Measurements from ENCODE around the gene TMEM61.
A peak's percentile ranks its signal among the peaks of the same experiment; 100 is the strongest.
"Not testable (repeated sequence)": the region's sequence is repeated elsewhere in the genome, so short reads cannot be mapped to it uniquely, and the experiment has no call there.

Gene TMEM61

DNA sequence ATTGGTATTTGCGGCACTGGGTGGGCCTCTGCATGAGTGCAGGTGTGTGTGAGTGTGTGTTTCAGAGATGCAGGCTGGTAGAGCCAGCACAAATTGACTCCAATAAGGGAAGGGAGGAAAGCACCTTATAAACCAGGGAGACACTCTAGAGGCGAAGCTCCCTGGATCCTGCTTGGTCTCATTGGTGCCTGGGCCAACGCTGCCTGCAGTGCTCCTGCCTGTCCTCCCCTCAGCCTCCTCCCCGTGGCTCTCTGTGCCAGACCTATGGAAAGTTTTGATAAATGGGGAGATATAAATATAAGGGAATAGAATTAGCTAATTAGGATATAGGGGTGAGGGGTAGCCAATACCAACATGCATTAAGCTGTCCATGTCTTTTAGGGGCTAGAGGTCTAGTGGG is 20.9 kb downstream of the TMEM61 start:
- DNase-seq (ENCODE audit: low spot score) = no peak

DNA sequence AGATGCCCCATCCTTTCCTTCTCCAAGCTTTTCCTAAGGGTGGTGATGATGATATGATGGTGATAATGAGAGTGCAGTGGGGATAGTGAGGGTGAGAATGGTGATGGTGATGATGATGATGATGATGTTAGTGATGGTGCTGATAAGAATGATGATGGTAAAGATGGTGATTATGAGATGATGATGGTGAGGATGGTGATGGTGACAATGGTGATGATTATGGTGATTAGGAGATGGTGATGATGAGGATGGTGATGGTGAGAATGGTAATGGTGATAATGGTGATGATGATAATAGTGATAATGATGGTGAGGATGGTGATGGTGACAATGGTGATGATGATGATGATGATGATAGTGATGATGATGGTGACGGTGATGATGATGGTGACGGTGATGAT is 22.3 kb downstream of the TMEM61 start:
- no peak for DNase-seq (ENCODE audit: low spot score)

DNA sequence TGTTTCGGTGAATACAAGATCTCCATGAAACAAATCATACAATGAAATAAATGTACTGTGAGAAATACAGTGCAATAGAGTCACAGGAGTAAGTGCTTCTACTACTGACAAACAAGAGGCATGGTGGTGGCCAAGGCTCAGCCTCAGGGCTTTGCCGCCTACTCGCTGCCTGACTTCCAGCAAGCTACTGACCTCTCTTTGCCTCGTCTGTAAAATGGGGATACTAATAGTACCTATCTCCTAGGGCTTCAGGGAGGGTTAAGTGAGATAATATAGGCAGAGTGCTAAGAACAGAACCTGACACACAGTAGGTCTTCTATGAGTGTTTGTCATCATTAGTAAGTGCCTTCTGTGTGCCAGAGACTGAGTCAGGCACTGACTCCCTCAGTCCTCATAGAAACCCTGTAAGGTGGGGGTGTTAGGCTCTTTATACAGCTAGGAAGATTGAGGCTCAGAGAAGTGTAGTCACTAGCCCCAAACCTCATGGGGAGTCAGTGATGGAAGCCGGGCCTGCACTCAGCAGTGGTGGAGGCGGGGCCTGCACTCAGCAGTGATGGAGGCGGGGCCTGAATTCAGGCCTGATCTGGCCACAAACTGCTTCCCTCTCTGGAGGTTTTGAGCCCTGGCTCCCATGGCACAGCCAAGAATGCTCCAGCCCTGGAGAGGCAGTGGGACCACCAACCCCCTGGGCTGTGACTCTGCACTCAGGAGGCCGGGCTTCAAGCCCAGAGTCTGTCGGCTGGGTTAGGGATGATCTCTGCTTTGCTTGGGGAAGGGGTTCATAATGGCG is 25.1 kb downstream of the TMEM61 start:
- no peak for DNase-seq (ENCODE audit: low spot score)

DNA sequence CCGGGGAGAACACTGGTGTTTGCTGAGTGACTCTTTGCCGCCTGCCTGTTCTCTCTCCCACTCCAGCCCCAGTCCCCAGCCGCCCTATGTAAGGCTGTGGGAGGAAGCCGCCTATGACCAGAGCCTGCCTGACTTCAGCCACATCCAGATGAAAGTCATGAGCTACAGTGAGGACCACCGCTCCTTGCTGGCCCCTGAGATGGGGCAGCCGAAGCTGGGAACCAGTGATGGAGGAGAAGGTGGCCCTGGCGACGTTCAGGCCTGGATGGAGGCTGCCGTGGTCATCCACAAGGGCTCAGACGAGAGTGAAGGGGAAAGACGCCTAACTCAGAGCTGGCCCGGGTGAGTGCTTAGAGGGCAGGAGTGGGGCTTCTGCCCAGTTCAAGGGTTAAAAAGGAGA is 26.5 kb downstream of the TMEM61 start:
- no peak for DNase-seq (ENCODE audit: low spot score)

DNA sequence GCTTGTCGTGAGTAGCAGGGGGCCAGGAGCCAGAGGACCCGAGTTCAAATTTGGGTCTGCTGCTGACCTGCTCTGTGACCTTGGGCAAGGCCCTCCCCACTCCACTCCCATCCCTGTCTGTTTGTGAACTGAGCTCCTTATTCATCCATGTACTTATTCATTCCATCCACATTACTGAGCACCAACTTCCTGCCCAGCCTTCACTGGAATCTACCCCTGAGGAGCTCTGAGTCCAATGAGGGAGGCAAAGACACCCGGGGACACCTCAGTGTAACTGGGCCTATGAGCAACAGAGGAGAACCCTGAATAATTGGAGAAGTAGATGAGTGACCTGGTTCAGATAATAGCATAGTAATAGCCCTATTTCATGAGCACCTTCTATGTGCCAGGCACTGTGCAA is 27.2 kb downstream of the TMEM61 start:
- no peak for DNase-seq (ENCODE audit: low spot score)

DNA sequence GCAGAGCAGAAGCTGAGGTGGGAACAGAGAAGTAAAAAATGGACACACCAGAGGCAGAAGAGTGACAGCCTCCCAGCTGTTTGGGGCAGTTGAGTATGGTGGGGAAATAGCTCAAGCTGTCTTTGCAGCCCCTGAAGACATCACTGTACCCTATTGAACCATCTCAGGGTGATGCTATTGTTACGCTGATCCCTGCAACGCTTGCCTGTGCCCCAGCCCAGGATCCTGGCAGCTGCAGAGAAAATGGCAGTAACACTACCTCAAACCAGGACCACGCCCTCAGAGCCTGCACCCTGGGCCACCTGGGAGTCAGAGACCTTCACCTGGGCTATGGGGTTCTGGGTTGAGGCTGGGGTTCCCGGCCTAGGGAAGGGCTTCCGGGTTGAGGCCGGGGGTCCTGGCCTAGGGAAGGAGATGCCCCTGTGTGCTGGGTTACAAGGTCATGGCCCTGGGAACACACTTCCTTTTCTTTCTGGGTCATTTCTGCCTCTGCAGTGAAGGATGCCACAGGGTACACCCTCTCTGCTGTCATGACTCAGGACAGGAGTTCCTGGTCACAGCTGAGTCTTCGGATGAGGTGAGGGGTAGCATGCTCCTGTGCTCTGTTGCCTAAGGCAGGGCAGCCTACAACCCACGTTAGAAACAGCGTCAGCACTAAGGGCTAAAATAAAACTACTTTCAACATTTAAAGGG is 29.9 kb downstream of the TMEM61 start:
- no peak for DNase-seq (ENCODE audit: low spot score)

DNA sequence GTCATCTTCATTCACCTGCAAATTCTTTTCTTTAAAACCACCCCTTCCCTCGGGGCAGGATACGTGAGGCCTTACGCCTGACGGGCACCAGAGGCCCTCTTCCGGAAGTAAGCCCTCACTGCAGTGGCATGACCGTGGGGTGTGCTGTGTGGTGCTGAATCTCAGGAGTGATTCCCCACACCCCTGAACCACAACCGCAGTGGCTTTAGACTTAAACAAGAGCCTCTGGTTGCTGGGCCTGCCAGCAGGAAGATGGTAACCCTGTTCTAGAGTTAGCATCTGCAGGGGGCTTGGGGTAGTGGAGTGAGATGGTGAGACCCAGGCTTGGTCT is 30.4 kb downstream of the TMEM61 start:
- DNase-seq (ENCODE audit: low spot score) = no peak

DNA sequence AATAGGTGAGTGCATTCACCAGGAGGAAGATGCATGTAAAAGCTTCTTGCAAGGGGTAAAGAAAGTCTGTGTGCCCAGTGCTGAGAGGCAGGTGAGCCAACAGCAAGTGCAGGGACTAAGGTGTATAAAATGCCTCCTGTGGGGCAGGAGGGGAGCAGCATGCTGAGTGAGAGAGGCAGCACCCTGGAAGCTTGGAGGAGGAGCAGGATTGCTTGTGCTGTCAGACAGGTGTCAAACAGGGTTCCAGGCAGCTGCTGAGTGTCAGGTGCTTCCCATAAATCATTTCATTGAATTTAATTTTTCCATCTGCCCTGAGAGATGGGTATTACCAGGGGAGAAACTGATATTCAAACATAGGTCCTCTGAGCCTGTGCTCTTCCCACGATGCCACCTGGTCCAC is 32.2 kb downstream of the TMEM61 start:
- no peak for DNase-seq (ENCODE audit: low spot score)

DNA sequence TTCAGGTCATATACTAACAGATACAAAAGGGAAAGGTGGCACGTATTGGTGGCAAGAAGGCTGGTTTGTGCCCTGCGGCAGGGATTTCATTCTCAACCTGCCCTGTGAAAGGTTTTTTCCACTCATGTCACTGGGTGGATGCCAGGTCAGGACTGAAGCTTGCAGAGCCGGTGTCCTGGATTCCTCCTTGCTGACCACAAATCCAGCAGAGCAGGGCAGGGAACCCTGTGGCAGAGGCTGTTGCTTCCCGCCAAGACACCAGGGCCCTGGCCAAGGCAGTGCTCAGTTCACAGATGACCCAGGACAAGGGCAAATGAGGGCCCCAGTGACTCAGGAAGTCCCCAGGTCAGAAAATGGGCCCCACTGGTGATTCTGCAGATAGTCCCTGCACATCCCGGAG is 34.7 kb downstream of the TMEM61 start:
- DNase-seq (ENCODE audit: low spot score) = no peak

DNA sequence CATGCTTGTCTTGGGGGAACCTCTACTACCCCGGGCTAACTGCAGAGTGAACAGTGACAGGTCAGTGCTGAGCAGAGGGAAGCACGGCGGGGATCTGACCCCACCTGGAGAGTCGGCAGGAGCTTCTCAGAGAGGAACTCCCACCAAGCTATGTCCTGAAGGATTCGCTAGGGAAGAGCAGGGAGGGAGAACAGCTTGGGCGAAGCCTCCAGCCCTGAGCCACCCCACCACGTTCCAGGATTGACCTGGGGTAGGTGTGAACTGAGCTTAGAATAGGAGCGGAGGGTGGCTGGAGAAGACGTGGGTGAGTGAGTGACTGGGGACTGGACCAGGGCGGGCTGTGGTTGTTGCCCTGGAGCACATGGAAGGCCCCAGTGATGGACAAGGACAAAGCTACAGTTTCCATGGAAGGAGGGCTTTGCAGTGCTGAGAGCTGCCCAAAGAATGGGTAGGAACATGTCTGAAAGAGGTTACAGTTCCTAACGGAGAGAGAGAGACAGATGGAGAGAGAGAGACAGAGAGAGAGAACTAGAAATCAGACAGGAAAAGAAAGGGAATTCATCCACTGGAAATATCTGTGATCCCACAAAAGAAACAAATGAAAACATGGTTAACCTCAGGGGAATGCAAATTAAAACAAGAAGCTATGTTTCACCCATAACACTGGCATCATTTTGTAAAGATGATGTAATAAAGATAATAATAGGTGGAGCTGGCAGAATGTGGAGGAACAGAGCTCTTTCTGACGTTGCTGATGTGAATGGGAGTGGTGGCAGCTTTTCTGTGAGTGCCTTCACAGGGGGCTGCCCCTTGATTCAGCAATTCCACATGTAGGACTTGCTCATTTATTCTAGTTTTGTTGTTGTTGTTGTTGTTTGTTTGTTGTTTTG is 35.5 kb downstream of the TMEM61 start:
- DNase-seq (ENCODE audit: low spot score) = no peak

DNA sequence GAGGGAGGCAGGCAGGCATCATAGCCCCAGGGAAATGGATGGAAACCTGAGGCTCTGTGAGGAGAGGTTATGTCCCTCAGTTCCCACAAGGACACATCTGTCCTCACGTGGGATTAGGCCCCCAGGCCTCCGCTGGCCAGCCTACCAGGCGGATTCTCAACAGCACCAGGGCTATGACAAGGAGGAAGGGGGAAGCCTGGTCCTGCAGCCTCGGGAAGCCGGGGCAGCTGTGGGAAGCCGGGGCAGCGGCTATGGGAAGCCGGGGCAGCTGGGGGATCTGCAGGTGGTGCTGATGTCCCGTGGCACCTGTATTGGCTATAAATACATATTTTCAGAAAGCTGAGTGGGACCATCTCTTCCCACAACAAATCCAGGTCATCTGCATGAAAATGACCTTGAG is 38.0 kb downstream of the TMEM61 start:
- DNase-seq (ENCODE audit: low spot score) = no peak

DNA sequence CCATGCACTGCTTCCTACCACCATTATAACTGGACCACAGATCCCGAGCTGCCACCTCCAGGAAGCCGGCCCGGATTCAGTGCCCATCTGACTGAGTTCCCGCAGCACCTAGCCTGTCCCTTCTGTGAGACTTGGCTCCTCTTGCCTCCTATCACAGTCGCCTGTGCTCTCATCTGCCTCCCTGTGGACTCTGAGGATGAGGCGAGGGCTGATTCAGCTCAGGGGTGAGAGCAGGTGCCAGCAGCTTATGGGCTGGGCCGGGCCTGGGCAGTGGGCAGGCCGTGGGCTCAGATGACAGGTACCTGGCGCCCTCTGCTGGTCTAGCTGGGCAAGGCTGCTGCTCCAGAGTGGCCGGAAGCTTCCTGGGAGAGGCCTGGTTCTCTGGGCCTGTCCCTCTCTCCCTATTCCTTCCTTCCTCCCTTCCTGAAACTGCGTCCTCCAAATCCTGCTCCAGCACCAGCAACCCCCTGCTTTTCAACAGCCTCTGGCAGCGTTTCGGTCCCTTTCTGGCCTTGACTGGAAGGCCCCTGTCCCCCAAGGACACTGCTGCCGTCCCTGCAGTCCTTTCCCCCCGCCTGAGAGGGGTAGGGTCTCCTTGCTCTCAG is 41.6 kb downstream of the TMEM61 start:
- peak; percentile 83 for DNase-seq (ENCODE audit: low spot score)

DNA sequence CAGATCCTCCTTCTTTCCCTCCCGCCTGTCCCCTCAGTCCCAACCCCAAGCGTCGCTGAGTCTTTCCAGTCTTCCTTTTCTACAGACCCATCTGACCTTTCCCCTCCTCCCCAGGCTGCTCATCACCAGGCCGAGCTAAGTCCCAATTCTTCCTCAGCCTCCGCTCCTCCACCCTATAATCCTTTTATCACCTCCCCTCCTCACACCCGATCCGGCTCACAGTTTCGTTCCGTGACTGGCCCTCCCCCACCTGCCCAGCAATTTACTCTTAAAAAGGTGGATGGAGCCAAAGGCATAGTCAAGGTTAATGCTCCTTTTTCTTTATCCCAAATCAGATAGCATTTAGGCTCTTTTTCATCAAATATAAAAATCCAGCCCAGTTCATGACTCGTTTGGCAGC is 43.7 kb downstream of the TMEM61 start:
- DNase-seq (ENCODE audit: low spot score) = not testable (repeated sequence)

DNA sequence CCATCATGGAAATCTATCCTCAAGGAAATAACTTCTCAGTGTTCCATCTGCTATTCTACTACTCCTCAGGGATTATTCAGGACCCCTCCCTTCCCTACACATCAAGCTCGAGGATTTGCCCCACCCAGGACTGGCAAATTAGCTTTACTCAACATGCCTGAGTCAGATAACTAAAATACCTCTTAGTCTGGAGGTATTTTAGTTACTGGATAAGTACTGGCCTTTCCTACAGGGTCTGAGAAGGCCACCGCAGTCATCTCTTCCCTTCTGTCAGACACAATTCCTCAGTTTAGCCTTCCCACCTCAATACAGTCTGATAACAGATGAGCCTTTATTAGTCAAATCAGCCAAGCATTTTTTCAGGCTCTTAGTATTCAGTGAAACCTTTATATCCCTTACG is 46.3 kb downstream of the TMEM61 start:
- DNase-seq (ENCODE audit: low spot score) = not testable (repeated sequence)

DNA sequence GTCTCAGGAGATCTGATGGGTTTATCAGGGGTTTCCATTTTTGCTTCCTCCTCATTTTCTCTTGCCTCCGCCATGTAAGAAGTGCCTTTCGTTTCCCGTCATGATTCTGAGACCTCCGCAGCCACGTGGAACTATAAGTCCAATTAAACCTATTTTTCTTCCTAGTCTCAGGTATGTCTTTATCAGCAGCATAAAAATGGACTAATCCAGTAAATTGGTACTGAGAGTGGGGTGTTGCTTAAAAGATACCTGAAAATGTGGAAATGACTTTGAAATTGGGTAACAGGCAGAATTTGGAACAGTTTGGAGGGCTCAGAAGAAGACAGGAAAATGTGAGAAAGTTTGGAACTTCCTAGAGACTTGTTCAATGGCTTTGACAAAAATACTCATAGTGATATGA is 50.7 kb downstream of the TMEM61 start:
- DNase-seq (ENCODE audit: low spot score) = not testable (repeated sequence)

DNA sequence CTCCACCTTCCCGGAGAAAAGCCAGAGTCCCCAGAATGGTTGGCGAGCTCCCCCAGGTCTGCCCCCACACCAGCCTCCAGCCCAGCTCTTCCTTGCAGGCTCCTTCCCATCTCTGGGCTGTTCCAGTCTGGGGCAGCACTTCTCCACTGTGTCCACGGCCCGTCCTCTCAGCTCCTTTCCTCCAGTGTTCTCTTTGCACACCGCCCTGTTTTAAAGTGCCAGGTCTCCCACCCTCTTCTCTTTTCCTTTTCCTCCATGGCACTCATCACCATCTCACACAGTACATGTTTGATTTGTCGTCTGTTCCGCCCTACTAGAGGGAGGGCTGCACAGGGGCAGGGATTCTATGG is 52.8 kb downstream of the TMEM61 start:
- DNase-seq (ENCODE audit: low spot score) = no peak

DNA sequence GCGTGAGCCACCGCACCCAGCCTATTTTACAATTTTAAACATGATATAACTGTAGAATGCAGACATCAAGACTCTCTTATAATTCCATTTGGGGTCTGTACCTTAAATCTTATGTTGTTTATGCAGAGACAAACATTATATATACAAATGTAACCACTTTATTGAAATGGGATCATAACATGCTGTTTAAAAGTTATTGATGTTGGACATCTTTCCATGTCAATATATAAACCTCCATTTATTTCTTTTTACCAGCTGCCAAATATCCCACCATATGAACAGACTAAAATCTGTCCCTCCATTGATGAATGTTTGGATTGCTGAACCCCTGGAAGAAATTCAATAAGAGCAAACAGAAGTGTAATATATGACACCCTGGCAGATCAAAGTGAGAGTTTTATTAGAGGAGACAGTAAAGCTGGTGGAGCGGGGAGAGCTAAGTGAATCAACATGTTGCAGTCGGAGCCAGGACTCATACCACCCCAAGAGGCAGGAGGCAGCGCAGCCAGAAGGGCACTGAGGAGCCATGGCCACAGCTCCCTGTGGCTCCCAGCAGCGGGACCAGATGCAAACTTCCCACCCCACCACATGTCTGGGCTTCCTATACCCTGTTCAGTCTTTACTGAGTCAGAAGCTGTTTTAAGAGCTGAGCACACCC is 54.2 kb downstream of the TMEM61 start:
- DNase-seq (ENCODE audit: low spot score) = no peak

DNA sequence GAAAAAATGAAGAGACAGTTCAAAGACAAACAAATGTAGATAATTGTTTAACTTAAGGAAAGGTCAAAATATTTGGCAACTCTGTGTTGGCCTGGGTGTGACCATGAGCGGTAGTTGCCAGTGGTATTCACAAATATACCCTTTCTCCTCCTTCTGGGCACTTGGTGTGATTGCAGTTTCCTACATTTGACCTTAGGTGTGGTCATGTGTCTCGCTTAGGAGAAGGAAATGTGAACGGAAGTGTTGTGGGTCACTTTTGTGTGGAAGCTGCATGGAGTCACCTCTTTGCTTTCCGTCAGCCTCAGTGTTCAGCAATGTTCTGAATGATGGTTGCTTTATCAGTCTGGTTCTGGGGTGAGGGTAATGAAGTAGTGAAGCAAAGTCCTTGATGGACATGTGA is 55.5 kb downstream of the TMEM61 start:
- no peak for DNase-seq (ENCODE audit: low spot score)

DNA sequence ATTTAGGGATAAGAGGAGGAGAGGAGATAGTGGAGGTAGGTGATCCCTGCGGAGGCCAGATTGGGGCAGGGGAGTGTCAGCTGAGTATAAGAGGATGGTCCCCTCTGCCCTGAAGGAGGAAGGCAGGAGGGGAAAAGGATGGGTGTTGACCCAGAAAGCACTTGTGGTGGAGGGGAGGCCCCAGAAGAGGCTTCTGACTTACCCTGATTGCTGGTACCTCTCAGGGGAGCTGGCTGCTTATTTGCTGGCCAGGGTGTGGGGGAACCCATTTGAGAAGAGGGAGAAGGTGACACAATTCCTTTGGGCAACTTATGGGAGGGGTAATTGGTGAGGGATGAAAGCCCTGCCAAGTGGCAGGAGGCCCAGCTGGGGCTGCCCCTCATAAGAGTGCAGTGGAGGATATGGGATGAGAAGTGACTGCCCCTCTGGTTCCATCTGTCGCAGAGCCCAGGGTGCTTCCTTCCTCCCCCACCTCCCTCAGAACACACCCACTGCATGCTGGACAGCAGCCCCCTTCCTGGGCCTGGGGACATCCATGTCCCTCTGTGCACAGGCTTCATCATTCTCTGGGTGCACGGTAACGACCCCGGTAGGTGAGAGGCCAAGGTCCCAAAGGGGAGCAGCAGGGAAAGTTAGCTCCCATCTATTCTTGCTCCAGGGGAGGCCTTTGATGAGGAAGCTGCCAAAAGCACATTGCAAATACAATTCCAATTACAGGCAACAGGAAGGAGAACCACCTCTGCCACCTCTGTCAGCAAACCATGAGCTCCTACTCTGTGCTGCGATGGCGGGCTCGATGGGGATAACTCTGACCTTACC is 57.5 kb downstream of the TMEM61 start:
- DNase-seq (ENCODE audit: low spot score) = no peak

DNA sequence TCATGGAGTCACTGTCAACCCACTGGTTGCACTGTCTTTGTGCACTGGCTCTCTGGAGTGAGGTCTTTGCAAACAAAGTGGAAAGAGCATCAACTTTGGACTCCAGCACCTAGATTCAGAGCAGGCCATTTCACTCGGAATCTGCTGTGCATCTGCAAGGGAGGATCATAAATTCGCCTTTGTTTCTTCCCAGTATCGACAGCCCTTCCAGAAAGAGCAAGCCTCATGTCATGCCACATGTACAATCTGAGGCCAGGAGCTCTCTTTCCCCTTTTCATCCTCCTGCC is 58.1 kb downstream of the TMEM61 start:
- DNase-seq (ENCODE audit: low spot score) = no peak

DNA sequence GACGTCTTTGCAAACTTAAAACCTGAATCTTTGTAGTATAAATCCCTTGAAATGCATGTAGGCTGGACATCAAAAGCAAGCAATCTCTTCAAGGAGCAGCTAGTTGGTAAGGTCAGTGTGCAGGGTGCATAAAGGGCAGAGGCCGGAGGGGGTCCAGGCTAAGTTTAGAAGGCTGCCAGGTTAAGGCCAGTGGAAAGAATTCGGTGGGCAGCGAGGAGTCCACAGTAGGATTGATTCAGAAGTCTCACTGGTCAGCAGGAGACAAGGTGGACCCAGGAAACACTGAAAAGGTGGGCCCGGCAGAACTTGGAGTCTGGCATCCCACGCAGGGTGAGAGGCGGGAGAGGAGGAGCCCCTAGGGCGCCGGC is 58.5 kb downstream of the TMEM61 start:
- DNase-seq (ENCODE audit: low spot score) = no peak

All from left forelimb (tissue), 1 donor.